Measurements from ENCODE around the gene COL8A1.

Gene COL8A1

GRCh38 chr3:99761415-99762165 is 123.2 kb downstream of the COL8A1 start:
- no peak for DNase-seq (ENCODE audit: low spot score)

DNA sequence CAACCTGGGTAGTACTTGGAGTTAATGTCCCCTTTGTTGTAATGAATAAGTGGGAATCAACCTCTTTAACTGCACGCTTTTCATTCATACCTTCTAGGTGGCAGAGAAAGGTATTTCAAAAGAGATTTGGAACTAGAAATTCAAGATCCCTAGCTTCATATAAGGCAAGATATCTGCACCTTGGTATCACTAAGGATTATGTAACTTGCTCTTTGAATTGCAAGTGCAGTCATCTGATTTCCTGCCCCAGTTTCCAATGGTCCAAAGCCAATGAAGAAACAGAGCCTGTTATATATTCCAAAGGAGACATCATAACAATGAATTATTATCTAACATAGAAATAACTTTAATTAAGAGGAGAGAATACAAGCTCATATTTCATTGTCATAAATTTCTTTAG is 124.5 kb downstream of the COL8A1 start:
- no peak for DNase-seq (ENCODE audit: low spot score)

DNA sequence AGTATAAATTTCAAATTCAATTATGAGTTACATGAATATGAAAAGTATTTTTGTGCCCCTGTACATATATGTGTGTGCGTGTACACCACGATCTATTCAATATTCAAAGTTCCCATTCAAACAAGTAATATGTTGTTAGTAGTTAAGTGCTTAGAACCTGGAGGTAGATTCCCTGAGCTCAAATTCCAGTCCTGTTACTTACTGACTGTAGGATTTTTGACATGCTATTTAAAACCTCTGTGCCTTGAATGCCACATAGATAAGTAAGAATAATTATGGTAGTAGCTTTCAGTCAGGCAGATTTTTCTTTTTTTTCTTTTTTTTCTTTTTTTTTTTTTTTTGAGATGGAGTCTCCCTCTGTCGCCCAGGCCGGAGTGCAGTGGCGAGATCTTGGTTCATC is 126.0 kb downstream of the COL8A1 start:
- DNase-seq (ENCODE audit: low spot score), result no peak

DNA sequence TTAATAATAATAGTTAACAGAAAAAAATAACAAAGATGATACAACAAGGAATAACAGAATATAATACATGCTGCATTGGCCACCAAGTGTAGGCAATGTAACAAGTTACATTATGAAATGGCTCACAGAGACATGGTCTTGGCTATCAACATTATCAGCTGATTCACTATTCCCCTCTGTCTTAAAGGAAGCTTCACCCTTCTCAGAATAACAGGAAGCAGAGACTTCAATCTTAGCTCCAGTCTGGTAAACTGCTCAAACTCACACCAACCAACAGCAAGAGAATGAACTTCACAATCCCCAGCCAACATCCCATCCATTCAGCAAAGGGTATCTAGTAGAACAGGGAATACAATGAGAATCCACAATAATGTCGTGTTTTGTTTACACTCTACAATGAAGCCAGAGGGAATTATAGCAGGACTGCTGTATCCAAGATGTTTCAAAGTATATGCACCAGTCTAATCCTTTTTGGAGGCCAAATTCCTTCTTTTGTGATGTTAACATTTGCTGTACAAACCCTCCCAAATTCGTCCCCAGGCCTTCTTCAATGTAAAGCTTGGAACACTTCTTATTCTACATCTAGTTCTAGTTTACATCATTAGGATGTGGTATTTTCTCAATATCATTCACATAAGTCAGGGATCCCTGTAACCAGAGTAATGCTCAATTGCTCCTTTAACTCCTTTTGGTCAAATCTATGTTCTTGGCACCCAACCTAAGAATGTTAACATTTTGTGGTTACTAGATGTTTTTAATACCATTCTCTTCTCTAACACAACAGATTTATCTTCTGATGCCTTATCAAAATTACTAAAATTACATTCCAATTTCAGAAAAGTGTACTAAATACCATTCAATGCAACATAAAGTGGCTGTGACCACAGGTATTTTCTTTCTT is 126.9 kb downstream of the COL8A1 start:
- DNase-seq (ENCODE audit: low spot score), result no peak

DNA sequence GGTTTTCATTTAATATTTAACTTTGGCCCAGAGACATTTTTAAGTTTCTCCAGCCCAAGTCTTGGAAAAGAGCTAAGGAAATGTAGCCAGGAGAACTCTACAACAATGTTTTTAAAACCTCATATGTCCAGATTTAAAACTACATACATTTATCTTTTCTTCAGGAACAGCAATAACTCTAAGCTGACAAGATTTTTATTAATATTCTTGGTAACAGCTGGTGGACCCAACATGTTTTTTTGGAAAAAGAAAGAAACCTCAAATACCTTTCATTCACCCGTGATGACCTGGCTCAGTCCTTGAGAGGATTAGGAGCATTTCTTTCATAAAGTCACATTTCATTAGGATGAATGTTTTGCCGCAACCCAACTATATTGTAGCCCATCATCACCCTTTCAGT is 128.9 kb downstream of the COL8A1 start:
- no peak for DNase-seq (ENCODE audit: low spot score)

DNA sequence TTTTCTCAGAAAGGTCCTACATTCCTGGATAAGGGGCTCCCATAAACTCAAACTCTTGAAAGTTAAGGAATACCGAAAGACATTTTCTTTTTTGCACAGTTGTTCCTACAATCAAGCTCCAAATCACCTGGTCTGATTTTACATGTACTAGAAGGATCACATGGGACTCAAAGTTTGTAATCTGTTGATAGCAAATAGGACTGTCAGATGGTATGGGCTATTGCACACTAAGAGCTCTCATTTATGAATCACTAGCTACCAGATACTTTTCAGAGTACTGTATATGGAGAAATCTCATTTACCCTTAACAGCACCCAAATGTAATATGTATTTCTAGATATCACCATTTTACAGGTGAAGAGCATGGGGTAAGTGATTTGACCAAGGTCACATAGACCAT is 129.7 kb downstream of the COL8A1 start:
- no peak for DNase-seq (ENCODE audit: low spot score)

DNA sequence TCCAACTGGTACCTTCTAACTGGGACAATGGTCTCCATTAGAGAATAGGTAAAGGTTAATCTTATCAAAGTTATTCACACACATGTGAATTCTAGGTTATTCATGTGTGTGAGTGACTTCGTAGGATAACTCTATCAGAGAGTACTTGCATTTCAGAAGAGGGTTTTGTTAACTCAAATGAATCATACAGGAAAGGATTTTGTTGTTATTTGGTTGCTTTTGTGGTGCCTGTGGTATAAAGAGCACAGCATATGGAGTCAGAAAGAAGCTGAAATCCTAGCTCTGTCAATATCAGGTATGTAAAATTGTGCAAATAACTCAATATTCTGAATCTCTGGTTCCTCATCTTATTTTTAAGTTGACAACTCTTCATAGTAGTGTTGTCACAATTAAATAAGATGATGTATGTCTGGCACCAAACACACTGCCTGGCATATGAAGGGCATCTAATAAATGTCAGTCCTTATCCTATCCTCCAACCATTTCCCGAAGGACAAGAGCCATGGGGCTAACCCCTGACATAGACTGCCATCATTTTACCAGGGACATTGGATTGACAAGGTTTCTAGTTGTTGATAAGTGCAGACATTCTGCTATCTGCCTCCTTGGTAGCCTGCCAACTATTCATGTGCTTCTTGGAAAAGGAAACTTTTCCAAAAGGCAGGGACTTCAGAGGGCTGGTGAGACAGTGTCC is 130.6 kb downstream of the COL8A1 start:
- DNase-seq (ENCODE audit: low spot score), result no peak

- DNase-seq (ENCODE audit: low spot score), result no peak
Measured at GRCh38 chr3:99772171-99772570, 133.8 kb downstream of the COL8A1 start.

DNA sequence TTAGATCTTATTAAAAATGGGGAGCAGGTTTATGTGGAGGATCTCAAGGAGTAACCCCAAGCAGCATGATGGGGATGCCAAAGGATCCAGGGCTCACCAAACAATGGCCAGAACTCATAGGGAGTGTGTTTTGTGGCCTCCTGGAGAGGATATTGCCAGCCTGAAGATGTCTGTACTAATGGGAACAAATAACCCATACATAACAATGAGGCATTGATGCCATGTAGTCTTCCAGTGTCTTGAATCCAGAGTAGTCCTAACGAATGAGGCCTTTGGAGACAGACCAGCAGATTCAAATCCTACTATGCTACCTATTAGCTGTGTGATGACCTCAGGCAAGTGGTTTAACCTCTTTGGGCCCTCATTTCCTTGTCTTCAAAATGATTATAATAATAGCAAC is 134.3 kb downstream of the COL8A1 start:
- no peak for DNase-seq (ENCODE audit: low spot score)

- no peak for DNase-seq (ENCODE audit: low spot score)
Measured at GRCh38 chr3:99774467-99774866, 136.1 kb downstream of the COL8A1 start.

DNA sequence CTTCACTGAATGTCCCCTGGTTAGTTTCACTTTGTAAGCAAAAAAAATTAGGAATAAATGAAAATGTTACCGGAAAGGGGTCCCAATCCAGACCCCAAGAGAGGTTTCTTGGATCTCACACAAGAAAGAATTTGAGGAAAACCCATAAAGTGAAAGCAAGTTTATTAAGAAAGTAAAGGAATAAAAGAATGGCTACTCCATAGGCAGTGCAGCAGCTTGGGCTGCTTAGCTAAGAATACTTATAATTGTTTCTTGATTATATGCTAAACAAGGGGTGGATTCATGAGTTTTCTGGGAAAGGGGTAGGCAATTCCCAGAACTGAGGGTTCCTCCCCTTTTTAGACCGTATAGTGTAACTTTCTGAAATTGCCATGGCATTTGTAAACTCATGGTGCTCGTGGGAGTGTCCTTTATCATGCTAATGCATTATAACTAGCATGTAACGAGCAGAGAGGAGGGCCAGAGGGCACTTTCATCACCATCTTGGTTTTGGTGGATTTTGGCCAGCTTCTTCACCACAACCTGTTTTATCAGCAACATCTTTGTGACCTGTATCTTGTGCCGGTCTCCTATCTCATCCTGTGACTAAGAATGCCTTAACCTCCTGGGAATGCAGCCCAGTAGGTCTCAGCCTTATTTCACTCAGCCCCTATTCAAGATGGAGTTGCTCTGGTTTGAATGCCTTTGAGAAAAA is 138.3 kb downstream of the COL8A1 start:
- no peak for DNase-seq (ENCODE audit: low spot score)

- DNase-seq (ENCODE audit: low spot score), result no peak
Measured at GRCh38 chr3:99777210-99777549, 138.8 kb downstream of the COL8A1 start.

DNA sequence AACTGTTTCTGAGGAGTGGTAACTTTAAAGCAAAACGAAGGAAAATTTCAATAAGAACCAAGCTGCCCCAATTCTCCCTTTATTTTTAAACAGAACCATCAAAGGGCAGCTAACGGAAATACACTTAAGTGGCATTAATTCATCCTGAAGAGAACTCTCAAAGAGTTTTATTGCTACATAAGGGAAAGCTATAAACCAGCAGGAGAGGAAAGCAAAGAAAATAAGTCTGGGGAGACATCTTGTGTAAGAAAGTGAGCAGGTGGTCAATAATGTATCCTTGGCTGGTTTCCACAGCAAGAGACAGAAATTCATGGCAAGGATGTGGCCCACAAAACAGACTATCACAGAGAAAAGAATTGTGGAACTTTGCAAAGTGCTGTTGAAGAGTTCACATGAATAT is 139.3 kb downstream of the COL8A1 start:
- no peak for DNase-seq (ENCODE audit: low spot score)

- DNase-seq (ENCODE audit: low spot score), result no peak
Measured at GRCh38 chr3:99780749-99781148, 142.4 kb downstream of the COL8A1 start.

DNA sequence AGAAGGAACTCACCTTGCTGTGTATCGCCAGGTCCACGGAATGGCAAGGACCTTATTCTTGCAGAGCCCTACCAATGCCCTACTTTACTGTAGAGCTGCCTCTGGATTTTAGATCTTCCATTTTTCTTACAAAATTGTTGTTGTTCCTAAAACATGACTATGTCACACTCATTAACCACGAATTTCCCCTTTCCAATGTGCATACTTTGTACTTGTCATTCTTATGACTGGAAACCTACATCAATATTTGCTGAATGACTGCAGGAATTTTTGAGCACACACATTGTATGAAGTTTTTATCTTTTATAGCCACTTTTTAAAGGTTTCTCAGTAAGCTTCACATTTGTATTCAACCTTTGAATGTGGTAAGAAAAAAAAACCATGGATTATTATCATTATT is 143.4 kb downstream of the COL8A1 start:
- no peak for DNase-seq (ENCODE audit: low spot score)

DNA sequence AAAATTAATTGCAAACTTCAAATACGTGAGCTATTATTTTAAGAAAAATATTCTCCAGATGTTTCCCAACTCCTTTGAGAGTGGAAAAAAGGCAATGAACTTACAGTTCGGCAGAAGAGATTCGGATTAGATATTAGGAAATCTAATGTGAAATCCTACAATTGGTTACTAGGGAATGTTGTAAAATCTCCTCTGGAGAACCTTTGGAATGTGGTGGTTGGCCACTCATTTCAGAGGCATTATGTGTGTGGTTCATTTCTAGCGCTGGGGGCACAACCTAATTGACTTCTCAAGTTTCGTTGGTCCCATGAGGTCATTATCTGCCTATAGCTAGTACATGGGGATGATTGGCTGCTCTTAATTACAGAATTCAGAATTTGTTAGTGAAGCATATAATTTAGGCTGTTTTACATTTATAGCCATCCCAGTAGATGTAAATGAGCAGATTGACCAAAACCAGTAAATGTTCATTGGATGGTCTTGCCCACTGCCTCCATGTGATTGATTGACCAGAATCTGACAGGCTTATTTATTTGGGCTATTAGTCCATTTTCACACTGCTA is 144.7 kb downstream of the COL8A1 start:
- no peak for DNase-seq (ENCODE audit: low spot score)

GRCh38 chr3:99789011-99789721 is 150.8 kb downstream of the COL8A1 start:
- DNase-seq (ENCODE audit: low spot score), result peak; percentile 39

DNA sequence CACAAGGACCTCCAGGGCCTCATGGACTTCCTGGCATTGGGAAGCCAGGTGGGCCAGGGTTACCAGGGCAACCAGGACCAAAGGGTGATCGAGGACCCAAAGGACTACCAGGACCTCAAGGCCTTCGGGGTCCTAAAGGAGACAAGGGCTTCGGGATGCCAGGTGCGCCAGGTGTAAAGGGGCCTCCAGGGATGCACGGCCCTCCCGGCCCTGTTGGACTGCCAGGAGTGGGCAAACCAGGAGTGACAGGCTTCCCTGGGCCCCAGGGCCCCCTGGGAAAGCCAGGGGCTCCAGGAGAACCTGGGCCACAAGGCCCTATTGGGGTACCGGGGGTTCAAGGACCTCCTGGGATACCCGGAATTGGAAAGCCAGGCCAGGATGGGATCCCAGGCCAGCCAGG is 156.1 kb downstream of the COL8A1 start:
- DNase-seq (ENCODE audit: low spot score), result no peak

- DNase-seq (ENCODE audit: low spot score), result no peak
Measured at GRCh38 chr3:99795573-99795972, 157.2 kb downstream of the COL8A1 start.

DNA sequence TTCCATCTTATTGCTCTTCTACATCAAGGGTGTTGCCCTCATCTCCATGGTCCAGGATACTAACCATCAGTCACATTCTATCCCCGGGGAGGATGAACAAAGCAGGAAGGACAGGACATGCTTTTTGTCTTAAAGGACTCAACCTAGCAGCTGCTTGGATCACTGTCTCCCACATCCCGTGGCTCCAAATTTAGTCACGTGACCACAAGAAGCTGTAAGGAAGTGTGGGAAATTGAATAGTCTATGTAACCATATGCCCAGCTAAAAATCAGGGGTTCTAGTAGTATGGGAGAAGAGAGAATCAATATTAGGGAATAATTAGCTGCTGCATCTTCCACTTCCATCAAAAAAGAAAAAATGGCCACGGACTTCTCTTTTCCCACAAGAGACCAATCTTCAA is 161.0 kb downstream of the COL8A1 start:
- no peak for DNase-seq (ENCODE audit: low spot score)

DNA sequence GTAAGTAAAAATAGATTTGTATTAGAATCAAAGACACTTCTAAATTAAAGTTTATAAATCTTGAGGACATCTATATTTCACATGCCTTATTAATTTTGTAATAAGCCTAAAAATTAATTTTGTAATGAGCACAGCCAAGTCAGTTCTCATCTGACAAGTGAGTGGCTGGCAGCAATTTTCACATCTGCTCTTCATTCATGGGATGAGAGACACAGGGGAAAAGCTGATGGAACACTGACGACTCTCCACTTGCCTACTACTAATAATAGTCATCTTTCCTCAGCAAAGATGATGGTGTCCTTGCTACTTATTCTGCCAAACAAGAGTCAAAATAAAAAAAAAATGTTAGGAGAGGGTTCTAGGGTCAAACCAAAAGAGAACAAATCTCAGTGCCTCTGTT is 164.9 kb downstream of the COL8A1 start:
- no peak for DNase-seq (ENCODE audit: low spot score)
